Central memory CD8-positive, alpha-beta T cell (primary cell): Measurements from ENCODE around the gene MYO16.
"Not testable (repeated sequence)": the region's sequence is repeated elsewhere in the genome, so short reads cannot be mapped to it uniquely, and the experiment has no call there.

Experiments
- ATAC-seq: fragments of 150-1000 bp; cut with Tn5 transposase; replicated peaks from 2 replicates; pipeline ENCODE4 v1.10.0; 2022; ENCODE audit warnings: mild to moderate bottlenecking, moderate FRiP score, moderate number of reproducible peaks; ENCODE audit not compliant: poor library complexity, severe bottlenecking; ENCODE audit errors: extremely low read depth
- DNase-seq, 2 donors: peaks; one replicate each; pipeline ENCODE4 v3.0.0; 2021; ENCODE audit warnings: low spot score in 2 of 2
- H3K27ac Mint-ChIP-seq: one replicate; pipeline ENCODE4 v1.8.0; 2022; ENCODE audit warnings: low read depth, mild to moderate bottlenecking, moderate library complexity, mixed read lengths
- H3K27me3 Mint-ChIP-seq: one replicate; pipeline ENCODE4 v1.8.0; 2022; ENCODE audit warnings: mixed read lengths
- H3K36me3 Mint-ChIP-seq: one replicate; pipeline ENCODE4 v1.8.0; 2022; ENCODE audit warnings: mild to moderate bottlenecking, moderate library complexity, mixed read lengths; ENCODE audit not compliant: insufficient read depth
- H3K4me1 Mint-ChIP-seq: one replicate; pipeline ENCODE4 v1.8.0; 2022; ENCODE audit warnings: mixed read lengths
- H3K4me3 Mint-ChIP-seq: one replicate; pipeline ENCODE4 v1.8.0; 2022; ENCODE audit warnings: mild to moderate bottlenecking, moderate library complexity, mixed read lengths
- H3K9me3 Mint-ChIP-seq: one replicate; pipeline ENCODE4 v1.8.0; 2022; ENCODE audit warnings: mixed read lengths

MYO16 gene

GRCh38 chr13:109208522-109208921, 579.1 kb downstream of the MYO16 start:
- H3K4me1 Mint-ChIP-seq: no peaks in the 10 kb centered on the region
- ATAC-seq: no peak
- no peak overlapping the region for H3K4me3 Mint-ChIP-seq
- no peaks in the 10 kb centered on the region for H3K36me3 Mint-ChIP-seq
- no peak overlapping the region for H3K27ac Mint-ChIP-seq
- no peak for DNase-seq
- H3K27me3 Mint-ChIP-seq: no peaks in the 10 kb centered on the region
- peaks cover 5% of the 10 kb centered on the region for H3K9me3 Mint-ChIP-seq

GRCh38 chr13:109209526-109209925, 580.1 kb downstream of the MYO16 start:
- no peaks in the 10 kb centered on the region for H3K9me3 Mint-ChIP-seq
- H3K4me3 Mint-ChIP-seq: no peak overlapping the region
- no peak for DNase-seq
- H3K27me3 Mint-ChIP-seq: no peaks in the 10 kb centered on the region
- H3K27ac Mint-ChIP-seq: no peak overlapping the region
- no peaks in the 10 kb centered on the region for H3K4me1 Mint-ChIP-seq
- no peaks in the 10 kb centered on the region for H3K36me3 Mint-ChIP-seq
- ATAC-seq: no peak

- no peak for DNase-seq
- no peak for ATAC-seq
- no peak overlapping the region for H3K27ac Mint-ChIP-seq
- H3K27me3 Mint-ChIP-seq: no peaks in the 10 kb centered on the region
- no peaks in the 10 kb centered on the region for H3K36me3 Mint-ChIP-seq
- no peaks in the 10 kb centered on the region for H3K9me3 Mint-ChIP-seq
- no peaks in the 10 kb centered on the region for H3K4me1 Mint-ChIP-seq
- no peak overlapping the region for H3K4me3 Mint-ChIP-seq
These were observed 582.2 kb downstream of the MYO16 start for GRCh38 chr13:109211616-109212015.

- Mint-ChIP-seq H3K27ac (no peak overlapping the region), H3K36me3 (no peaks in the 10 kb centered on the region), H3K27me3 (no peaks in the 10 kb centered on the region), H3K9me3 (no peaks in the 10 kb centered on the region), H3K4me1 (no peaks in the 10 kb centered on the region), H3K4me3 (no peak overlapping the region)
- ATAC-seq (no peak), DNase-seq (no peak)
These were observed 583.2 kb downstream of the MYO16 start for GRCh38 chr13:109212650-109213049.

- H3K27ac Mint-ChIP-seq: no peak overlapping the region
These were observed 584.3 kb downstream of the MYO16 start for GRCh38 chr13:109213714-109214113.

GRCh38 chr13:109214393-109214792, 585.0 kb downstream of the MYO16 start:
- Mint-ChIP-seq H3K4me3 (no peak overlapping the region), H3K27ac (no peak overlapping the region), H3K4me1 (no peaks in the 10 kb centered on the region), H3K27me3 (no peaks in the 10 kb centered on the region), H3K36me3 (no peaks in the 10 kb centered on the region), H3K9me3 (no peaks in the 10 kb centered on the region)
- no peak for DNase-seq
- no peak for ATAC-seq

More at GRCh38 chr13:109213714-109214113, 584.3 kb downstream of the MYO16 start:
- Mint-ChIP-seq H3K4me3 (no peak overlapping the region), H3K9me3 (no peaks in the 10 kb centered on the region), H3K36me3 (no peaks in the 10 kb centered on the region), H3K27me3 (no peaks in the 10 kb centered on the region), H3K4me1 (no peaks in the 10 kb centered on the region)
- no peak for DNase-seq
- ATAC-seq: no peak

- Mint-ChIP-seq H3K9me3 (no peaks in the 10 kb centered on the region), H3K4me3 (no peak overlapping the region), H3K27me3 (no peaks in the 10 kb centered on the region), H3K4me1 (no peaks in the 10 kb centered on the region), H3K36me3 (no peaks in the 10 kb centered on the region), H3K27ac (no peak overlapping the region)
- DNase-seq (no peak), ATAC-seq (no peak)
These were observed 586.0 kb downstream of the MYO16 start for GRCh38 chr13:109215377-109215776.

GRCh38 chr13:109217510-109217909, 588.1 kb downstream of the MYO16 start:
- not testable (repeated sequence) for DNase-seq, H3K36me3 Mint-ChIP-seq, H3K4me1 Mint-ChIP-seq, H3K27me3 Mint-ChIP-seq, ATAC-seq, H3K4me3 Mint-ChIP-seq, H3K9me3 Mint-ChIP-seq, H3K27ac Mint-ChIP-seq

- ATAC-seq (no peak), DNase-seq (no peak)
- Mint-ChIP-seq H3K27ac (no peak overlapping the region), H3K36me3 (no peaks in the 10 kb centered on the region), H3K9me3 (no peaks in the 10 kb centered on the region), H3K4me1 (no peaks in the 10 kb centered on the region), H3K27me3 (no peaks in the 10 kb centered on the region), H3K4me3 (no peak overlapping the region)
These were observed 591.2 kb downstream of the MYO16 start for GRCh38 chr13:109220631-109221030.

- no peaks in the 10 kb centered on the region for H3K36me3 Mint-ChIP-seq
- no peak overlapping the region for H3K27ac Mint-ChIP-seq
- ATAC-seq (no peak), DNase-seq (no peak)
- no peak overlapping the region for H3K4me3 Mint-ChIP-seq
- H3K4me1 Mint-ChIP-seq: no peaks in the 10 kb centered on the region
- H3K9me3 Mint-ChIP-seq: no peaks in the 10 kb centered on the region
- no peaks in the 10 kb centered on the region for H3K27me3 Mint-ChIP-seq
These were observed 594.6 kb downstream of the MYO16 start for GRCh38 chr13:109224033-109224432.

- Mint-ChIP-seq H3K9me3 (peaks cover 14% of the 10 kb centered on the region), H3K27me3 (no peaks in the 10 kb centered on the region), H3K4me1 (no peaks in the 10 kb centered on the region), H3K27ac (no peak overlapping the region), H3K36me3 (no peaks in the 10 kb centered on the region), H3K4me3 (no peak overlapping the region)
- ATAC-seq (no peak), DNase-seq (no peak)
These were observed 597.2 kb downstream of the MYO16 start for GRCh38 chr13:109226631-109227030.

- no peaks in the 10 kb centered on the region for H3K27me3 Mint-ChIP-seq
- no peak for ATAC-seq
- H3K9me3 Mint-ChIP-seq: peaks cover 14% of the 10 kb centered on the region
- H3K36me3 Mint-ChIP-seq: no peaks in the 10 kb centered on the region
- H3K4me1 Mint-ChIP-seq: no peaks in the 10 kb centered on the region
- no peak for DNase-seq
- no peak overlapping the region for H3K4me3 Mint-ChIP-seq
- no peak overlapping the region for H3K27ac Mint-ChIP-seq
These were observed 598.0 kb downstream of the MYO16 start for GRCh38 chr13:109227344-109227940.

GRCh38 chr13:109228211-109228610, 598.8 kb downstream of the MYO16 start:
- ATAC-seq (no peak), DNase-seq (no peak)
- Mint-ChIP-seq H3K27ac (no peak overlapping the region), H3K27me3 (no peaks in the 10 kb centered on the region), H3K4me1 (no peaks in the 10 kb centered on the region), H3K36me3 (no peaks in the 10 kb centered on the region), H3K9me3 (peaks cover 14% of the 10 kb centered on the region), H3K4me3 (no peak overlapping the region)

- Mint-ChIP-seq H3K36me3 (no peaks in the 10 kb centered on the region), H3K4me1 (no peaks in the 10 kb centered on the region), H3K27ac (no peak overlapping the region), H3K4me3 (no peak overlapping the region), H3K9me3 (peaks cover 14% of the 10 kb centered on the region), H3K27me3 (no peaks in the 10 kb centered on the region)
- DNase-seq (no peak), ATAC-seq (no peak)
These were observed 602.5 kb downstream of the MYO16 start for GRCh38 chr13:109231888-109232287.
